HUDEP-2 (cell line): ENCODE measurements around the gene HDAC4.

Experiments
- DNase-seq, 76 experiments: peaks; one replicate each; lab custom pipeline; 2025; ENCODE audit not compliant: unreplicated experiment in 76 of 76; lab: John Stamatoyannopoulos, UW

Gene HDAC4

GRCh38 chr2:239151201-239152131 lies 249.4 kb downstream of the HDAC4 start:
- no peak for DNase-seq

- DNase-seq = no peak
Measured at GRCh38 chr2:239150125-239151011, 250.5 kb downstream of the HDAC4 start.

- DNase-seq = no peak
Measured at GRCh38 chr2:239149501-239149900, 251.3 kb downstream of the HDAC4 start.

GRCh38 chr2:239148495-239149200 lies 252.2 kb downstream of the HDAC4 start:
- no peak for DNase-seq

GRCh38 chr2:239147376-239147775 lies 253.4 kb downstream of the HDAC4 start:
- no peak for DNase-seq

GRCh38 chr2:239146741-239147181 lies 254.1 kb downstream of the HDAC4 start:
- DNase-seq = no peak

- no peak for DNase-seq
Measured at GRCh38 chr2:239146011-239146641, 254.7 kb downstream of the HDAC4 start.

- DNase-seq = no peak
Measured at GRCh38 chr2:239145601-239146000, 255.2 kb downstream of the HDAC4 start.

- DNase-seq = no peak
Measured at GRCh38 chr2:239145106-239145505, 255.7 kb downstream of the HDAC4 start.

- DNase-seq = no peak
Measured at GRCh38 chr2:239144713-239144999, 256.2 kb downstream of the HDAC4 start.

- DNase-seq = peak in 11 of 76 experiments; percentile 2 to 18 (median 6)
Measured at GRCh38 chr2:239143858-239144712, 256.7 kb downstream of the HDAC4 start.

- DNase-seq = no peak
Measured at GRCh38 chr2:239142806-239143205, 258.0 kb downstream of the HDAC4 start.

- DNase-seq = no peak
Measured at GRCh38 chr2:239142296-239142695, 258.5 kb downstream of the HDAC4 start.

- DNase-seq = no peak
Measured at GRCh38 chr2:239141021-239141760, 259.6 kb downstream of the HDAC4 start.

GRCh38 chr2:239140346-239141020 lies 260.3 kb downstream of the HDAC4 start:
- no peak for DNase-seq

GRCh38 chr2:239139566-239139965 lies 261.3 kb downstream of the HDAC4 start:
- no peak for DNase-seq

- DNase-seq = no peak
Measured at GRCh38 chr2:239139101-239139500, 261.7 kb downstream of the HDAC4 start.

GRCh38 chr2:239138610-239139009 lies 262.2 kb downstream of the HDAC4 start:
- DNase-seq = no peak
